ENCODE measurements around the gene OMP.

DNA sequence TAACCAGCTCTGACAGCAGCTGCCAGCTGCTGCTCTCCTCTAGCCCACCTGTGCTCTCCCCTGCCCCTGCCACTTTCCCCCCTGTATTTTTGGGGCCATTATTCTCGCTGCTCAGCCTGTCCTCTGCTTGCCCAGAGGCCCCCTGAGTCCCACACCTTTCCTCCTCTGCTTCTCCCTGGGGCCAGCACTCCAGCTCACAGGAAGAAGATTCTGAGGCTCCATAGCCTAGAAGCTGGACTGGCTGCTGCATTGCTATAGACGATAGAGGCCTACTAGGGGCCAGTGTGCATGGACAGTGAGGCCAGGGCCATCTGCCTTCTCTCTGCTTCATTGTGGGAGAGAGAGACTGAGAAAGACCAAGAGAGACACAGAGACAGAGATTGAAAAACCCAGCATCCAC is 679 bp downstream of the OMP start:
- TF ChIP-seq, protein P1, sequence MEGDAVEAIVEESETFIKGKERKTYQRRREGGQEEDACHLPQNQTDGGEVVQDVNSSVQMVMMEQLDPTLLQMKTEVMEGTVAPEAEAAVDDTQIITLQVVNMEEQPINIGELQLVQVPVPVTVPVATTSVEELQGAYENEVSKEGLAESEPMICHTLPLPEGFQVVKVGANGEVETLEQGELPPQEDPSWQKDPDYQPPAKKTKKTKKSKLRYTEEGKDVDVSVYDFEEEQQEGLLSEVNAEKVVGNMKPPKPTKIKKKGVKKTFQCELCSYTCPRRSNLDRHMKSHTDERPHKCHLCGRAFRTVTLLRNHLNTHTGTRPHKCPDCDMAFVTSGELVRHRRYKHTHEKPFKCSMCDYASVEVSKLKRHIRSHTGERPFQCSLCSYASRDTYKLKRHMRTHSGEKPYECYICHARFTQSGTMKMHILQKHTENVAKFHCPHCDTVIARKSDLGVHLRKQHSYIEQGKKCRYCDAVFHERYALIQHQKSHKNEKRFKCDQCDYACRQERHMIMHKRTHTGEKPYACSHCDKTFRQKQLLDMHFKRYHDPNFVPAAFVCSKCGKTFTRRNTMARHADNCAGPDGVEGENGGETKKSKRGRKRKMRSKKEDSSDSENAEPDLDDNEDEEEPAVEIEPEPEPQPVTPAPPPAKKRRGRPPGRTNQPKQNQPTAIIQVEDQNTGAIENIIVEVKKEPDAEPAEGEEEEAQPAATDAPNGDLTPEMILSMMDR (IDR thresholded peaks at IDR 0.05), result no peak
- TF ChIP-seq EP300 (IDR thresholded peaks at IDR 0.05), result no peak
